DOHH2 (cell line): ENCODE measurements around the gene GPC5.

Source experiments
- H3F3A ChIP-seq: fragments of 200-600 bp; sonication (generic), shearing (Covaris generic); 2 replicates; pipeline ENCODE4 v1.6.0; 2016; ENCODE audit warnings: antibody characterized with exemption, mild to moderate bottlenecking; ENCODE audit not compliant: control insufficient read depth, insufficient read depth
- H3K27ac ChIP-seq: fragments of 200-600 bp; sonication (generic); 2 replicates; pipeline ENCODE4 v1.5.1; 2014; ENCODE audit warnings: low read depth, mild to moderate bottlenecking, low read length, moderate library complexity
- H3K27me3 ChIP-seq: fragments of 200-600 bp; sonication (generic); 2 replicates; pipeline ENCODE4 v1.6.1; 2014; ENCODE audit warnings: mild to moderate bottlenecking, low read length, mixed read lengths; ENCODE audit not compliant: control insufficient read depth
- H3K36me3 ChIP-seq: fragments of 200-600 bp; sonication (generic); 2 replicates; pipeline ENCODE4 v1.6.1; 2014; ENCODE audit warnings: mild to moderate bottlenecking, low read length, moderate library complexity, mixed read lengths; ENCODE audit not compliant: control insufficient read depth
- H3K4me1 ChIP-seq: fragments of 200-600 bp; sonication (generic); 2 replicates; pipeline ENCODE4 v1.6.1; 2014; ENCODE audit warnings: mild to moderate bottlenecking, low read length, mixed read lengths; ENCODE audit not compliant: control insufficient read depth
- H3K4me2 ChIP-seq: fragments of 200-600 bp; sonication (generic); 2 replicates; pipeline ENCODE4 v1.6.0; 2014; ENCODE audit warnings: mild to moderate bottlenecking, low read length, moderate library complexity
- H3K4me3 ChIP-seq: fragments of 200-600 bp; sonication (generic); 2 replicates; pipeline ENCODE4 v1.5.1; 2014; ENCODE audit warnings: mild to moderate bottlenecking, low read length, mixed read lengths
- H3K79me2 ChIP-seq: fragments of 200-600 bp; sonication (generic); 2 replicates; pipeline ENCODE4 v1.6.1; 2014; ENCODE audit warnings: mild to moderate bottlenecking, low read length, mixed read lengths; ENCODE audit not compliant: control insufficient read depth
- H3K9me2 ChIP-seq: fragments of 200-600 bp; sonication (generic); replicated peaks from 2 replicates; pipeline ENCODE4 v1.6.1; 2014; ENCODE audit warnings: mild to moderate bottlenecking, low read length, mixed read lengths; ENCODE audit not compliant: control insufficient read depth
- H3K9me3 ChIP-seq: fragments of 200-600 bp; sonication (generic); 2 replicates; pipeline ENCODE4 v1.6.1; 2014; ENCODE audit warnings: antibody characterized with exemption, low read length, mixed read lengths; ENCODE audit not compliant: control insufficient read depth, insufficient read depth
- H4K20me1 ChIP-seq: fragments of 200-600 bp; sonication (generic); 2 replicates; pipeline ENCODE4 v1.6.0; 2014; ENCODE audit warnings: low read depth, mild to moderate bottlenecking, antibody characterized with exemption, low read length, moderate library complexity; ENCODE audit not compliant: control insufficient read depth, insufficient read depth
- EZH2phosphoT487 ChIP-seq: fragments of 200-600 bp; sonication (generic); IDR thresholded peaks from 2 replicates; pipeline ENCODE4 v1.6.1; 2017; ENCODE audit warnings: borderline replicate concordance, mild to moderate bottlenecking, antibody characterized with exemption, low read length, moderate library complexity, mixed read lengths
- TF ChIP-seq, protein P1 (sequence below): fragments of 200-600 bp; sonication (generic); IDR thresholded peaks from one replicate; pipeline ENCODE4 v1.5.1; 2014; ENCODE audit warnings: antibody characterized with exemption, mild to moderate bottlenecking, low read depth, low read length; ENCODE audit not compliant: poor library complexity, severe bottlenecking

GPC5 gene

DNA sequence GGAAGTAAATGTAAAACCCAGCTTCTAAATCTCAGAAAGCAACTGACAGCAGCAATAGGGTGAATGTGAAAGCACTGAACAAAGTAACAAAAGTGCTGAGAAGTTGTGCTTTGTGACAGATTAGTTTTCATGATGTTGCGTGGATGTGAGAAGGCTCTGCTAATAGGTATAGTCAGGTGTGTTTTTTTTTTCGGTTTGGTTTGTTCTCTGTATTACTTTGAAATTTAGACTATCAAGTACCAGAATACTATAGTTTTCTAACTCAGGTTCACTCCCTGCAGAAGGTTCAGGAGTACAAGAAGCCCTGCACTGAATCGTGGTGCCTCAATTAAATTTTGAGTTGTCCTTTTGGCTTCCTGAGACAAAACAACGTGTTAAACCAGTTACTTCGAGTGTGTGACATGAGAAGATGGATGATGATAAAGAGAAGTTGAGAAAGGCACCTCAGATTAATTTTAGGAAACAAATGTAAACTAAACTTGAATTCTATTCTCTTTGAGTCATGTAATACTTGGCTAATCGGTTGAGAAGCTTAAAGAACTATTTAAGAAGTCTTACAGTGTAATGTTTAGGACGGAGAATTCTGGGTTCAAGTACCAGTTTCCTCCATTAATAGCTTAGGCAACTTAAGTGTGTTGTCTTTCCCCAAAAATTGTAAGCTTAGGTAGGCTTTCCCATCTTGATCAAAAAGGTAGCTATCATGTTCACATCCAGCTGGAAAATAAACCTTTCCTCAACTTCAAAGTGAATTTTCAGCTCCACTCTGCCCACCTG is 40.6 kb upstream of the GPC5 start:
- Histone ChIP-seq H3K27ac (no peak overlapping the region), H3K4me2 (no peak overlapping the region), H4K20me1 (peaks cover 49% of the 10 kb centered on the region), H3K79me2 (no peaks in the 10 kb centered on the region; the same call in 1 of the 2 replicates), H3K36me3 (peaks cover 61% of the 10 kb centered on the region), H3K9me3 (no peaks in the 10 kb centered on the region), H3K9me2 (no peaks in the 10 kb centered on the region), H3K27me3 (no peaks in the 10 kb centered on the region), H3K4me1 (no peaks in the 10 kb centered on the region), H3F3A (peaks cover 98% of the 10 kb centered on the region), H3K4me3 (no peak overlapping the region)
- no peak for TF ChIP-seq EZH2phosphoT487
- TF ChIP-seq, protein P1, sequence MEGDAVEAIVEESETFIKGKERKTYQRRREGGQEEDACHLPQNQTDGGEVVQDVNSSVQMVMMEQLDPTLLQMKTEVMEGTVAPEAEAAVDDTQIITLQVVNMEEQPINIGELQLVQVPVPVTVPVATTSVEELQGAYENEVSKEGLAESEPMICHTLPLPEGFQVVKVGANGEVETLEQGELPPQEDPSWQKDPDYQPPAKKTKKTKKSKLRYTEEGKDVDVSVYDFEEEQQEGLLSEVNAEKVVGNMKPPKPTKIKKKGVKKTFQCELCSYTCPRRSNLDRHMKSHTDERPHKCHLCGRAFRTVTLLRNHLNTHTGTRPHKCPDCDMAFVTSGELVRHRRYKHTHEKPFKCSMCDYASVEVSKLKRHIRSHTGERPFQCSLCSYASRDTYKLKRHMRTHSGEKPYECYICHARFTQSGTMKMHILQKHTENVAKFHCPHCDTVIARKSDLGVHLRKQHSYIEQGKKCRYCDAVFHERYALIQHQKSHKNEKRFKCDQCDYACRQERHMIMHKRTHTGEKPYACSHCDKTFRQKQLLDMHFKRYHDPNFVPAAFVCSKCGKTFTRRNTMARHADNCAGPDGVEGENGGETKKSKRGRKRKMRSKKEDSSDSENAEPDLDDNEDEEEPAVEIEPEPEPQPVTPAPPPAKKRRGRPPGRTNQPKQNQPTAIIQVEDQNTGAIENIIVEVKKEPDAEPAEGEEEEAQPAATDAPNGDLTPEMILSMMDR: no peak

DNA sequence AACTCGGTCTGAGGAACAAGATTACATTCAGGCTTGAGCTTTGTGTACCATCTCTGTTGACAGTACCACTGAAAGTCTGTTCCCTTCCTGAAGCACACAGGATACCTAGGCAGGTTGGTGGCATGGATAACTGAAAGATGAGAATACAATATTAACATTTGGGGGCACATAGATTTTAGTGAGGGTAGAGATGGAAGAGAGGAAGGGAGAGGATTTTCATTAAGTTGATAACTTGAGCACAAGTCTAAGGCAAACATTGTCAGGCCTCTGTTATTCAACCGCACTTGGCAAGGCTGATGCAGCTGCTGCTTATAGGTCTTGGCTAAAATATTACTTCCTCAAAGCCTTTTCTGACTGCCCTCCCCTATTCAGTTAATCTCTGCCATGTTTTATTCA is 40.0 kb upstream of the GPC5 start:
- Histone ChIP-seq H3K36me3 (peaks cover 55% of the 10 kb centered on the region), H3K4me2 (no peak overlapping the region), H3F3A (peaks cover 98% of the 10 kb centered on the region)

DNA sequence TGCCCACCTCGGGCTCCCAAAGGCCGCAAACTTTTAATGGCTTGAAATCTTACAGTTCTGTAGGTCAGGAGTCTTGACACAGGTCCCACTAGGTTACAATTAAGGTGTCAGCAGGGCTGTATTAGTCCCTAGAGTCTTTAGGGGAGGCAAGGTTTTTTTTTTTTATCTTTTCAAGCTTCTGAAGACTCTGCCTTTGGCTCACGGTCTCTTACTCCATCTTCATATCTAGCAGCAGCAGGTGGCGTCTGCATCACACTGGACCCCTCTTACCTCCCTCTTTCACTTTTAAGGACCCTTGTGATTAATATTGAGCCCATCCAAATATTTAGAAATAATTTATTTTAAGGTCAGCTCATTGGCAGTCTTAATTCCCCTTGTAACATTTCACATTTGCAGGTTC is 39.3 kb upstream of the GPC5 start:
- no peak overlapping the region for H3K27ac ChIP-seq
- no peaks in the 10 kb centered on the region for H3K4me1 ChIP-seq
- H3K4me3 ChIP-seq: no peak overlapping the region
- TF ChIP-seq, protein P1: no peak
- TF ChIP-seq EZH2phosphoT487: no peak
- peaks cover 98% of the 10 kb centered on the region for H3F3A ChIP-seq
- no peaks in the 10 kb centered on the region for H3K9me3 ChIP-seq
- H3K27me3 ChIP-seq: no peaks in the 10 kb centered on the region
- no peaks in the 10 kb centered on the region for H3K9me2 ChIP-seq
- H3K4me2 ChIP-seq: no peak overlapping the region
- peaks cover 48% of the 10 kb centered on the region for H3K36me3 ChIP-seq
- H3K79me2 ChIP-seq: no peaks in the 10 kb centered on the region
- H4K20me1 ChIP-seq: peaks cover 38% of the 10 kb centered on the region

More for the DNA sequence above, 40.0 kb upstream of the GPC5 start:
- Histone ChIP-seq H4K20me1 (peaks cover 45% of the 10 kb centered on the region), H3K9me2 (no peaks in the 10 kb centered on the region), H3K4me3 (no peak overlapping the region), H3K79me2 (no peaks in the 10 kb centered on the region; the same call in 1 of the 2 replicates), H3K27me3 (no peaks in the 10 kb centered on the region), H3K27ac (no peak overlapping the region), H3K9me3 (no peaks in the 10 kb centered on the region), H3K4me1 (no peaks in the 10 kb centered on the region)
- TF ChIP-seq, protein P1: no peak
- TF ChIP-seq EZH2phosphoT487: no peak
